Activated B cell treated with CpG ODN at 0.5 μM for 24 hours (primary cell): ENCODE measurements around the gene JMJD7. TPM values are rescaled to one million over a fixed set of nuclear protein-coding genes. Genes with fewer than 3 reads are reported as not detected.

ENCODE experiments used
- ATAC-seq: fragments of 200-7000 bp; cut with Tn5 transposase; one replicate; pipeline ENCODE4 v1.10.0; 2021; ENCODE audit warnings: low read depth, mild to moderate bottlenecking, moderate library complexity
- CTCF ChIA-PET: fragments of 350-600 bp; sonication (Branson Sonifier 250); formaldehyde crosslinking; loops from one replicate; lab custom pipeline; 2021; ENCODE audit warnings: antibody characterized with exemption; lab: Charles Lee
- POLR2A ChIA-PET: fragments of 350-600 bp; sonication (Branson Sonifier 250); formaldehyde crosslinking; loops from one replicate; lab custom pipeline; 2021; ENCODE audit warnings: antibody characterized with exemption; lab: Charles Lee
- DNase-seq: peaks from one replicate; pipeline ENCODE4 v3.0.0; 2022
- H3K27ac Mint-ChIP-seq: one replicate; pipeline ENCODE4 v1.8.0; 2020; ENCODE audit warnings: mixed read lengths
- H3K27me3 Mint-ChIP-seq: one replicate; pipeline ENCODE4 v1.8.0; 2021; ENCODE audit warnings: mixed read lengths
- H3K36me3 Mint-ChIP-seq: one replicate; pipeline ENCODE4 v1.8.0; 2021; ENCODE audit warnings: low read depth, mixed read lengths
- H3K4me1 Mint-ChIP-seq: one replicate; pipeline ENCODE4 v1.8.0; 2021; ENCODE audit warnings: mixed read lengths
- H3K4me3 Mint-ChIP-seq: one replicate; pipeline ENCODE4 v1.8.0; 2020; ENCODE audit warnings: mild to moderate bottlenecking, mixed read lengths
- H3K9me3 Mint-ChIP-seq: one replicate; pipeline ENCODE4 v1.8.0; 2020; ENCODE audit warnings: mixed read lengths
- CTCF ChIP-seq: fragments of 200-600 bp; IDR thresholded peaks from one replicate; pipeline ENCODE4 v1.8.0; 2022; ENCODE audit warnings: antibody characterized with exemption, mild to moderate bottlenecking
- intact Hi-C: fragments of 100-400 bp; cut with micrococcal nuclease; formaldehyde crosslinking; loops from one replicate; pipeline ENCODE4 v1.15.1; 2024
- total RNA-seq: library from RNA; stranded (reverse); gene quantifications from 2 replicates; pipeline ENCODE4 v1.2.3, GENCODE V29; 2022

The JMJD7 gene
- total RNA-seq, 1 donor from 2014 or later = 16.5 TPM

GRCh38 chr15:41869770-41870688 lies 42.1 kb downstream of the JMJD7 start:
- no peaks in the 10 kb centered on the region for H3K4me1 Mint-ChIP-seq
- ChIA-PET POLR2A (no interaction called here), CTCF (no interaction called here)
- no peak overlapping the region for H3K27ac Mint-ChIP-seq
- intact Hi-C loops = no loop called here
- DNase-seq = no peak
- no peak overlapping the region for H3K4me3 Mint-ChIP-seq
- ATAC-seq = no peak
- H3K9me3 Mint-ChIP-seq = no peaks in the 10 kb centered on the region
- no peak for TF ChIP-seq CTCF
- H3K36me3 Mint-ChIP-seq = no peaks in the 10 kb centered on the region
- peaks cover 5% of the 10 kb centered on the region for H3K27me3 Mint-ChIP-seq

DNA sequence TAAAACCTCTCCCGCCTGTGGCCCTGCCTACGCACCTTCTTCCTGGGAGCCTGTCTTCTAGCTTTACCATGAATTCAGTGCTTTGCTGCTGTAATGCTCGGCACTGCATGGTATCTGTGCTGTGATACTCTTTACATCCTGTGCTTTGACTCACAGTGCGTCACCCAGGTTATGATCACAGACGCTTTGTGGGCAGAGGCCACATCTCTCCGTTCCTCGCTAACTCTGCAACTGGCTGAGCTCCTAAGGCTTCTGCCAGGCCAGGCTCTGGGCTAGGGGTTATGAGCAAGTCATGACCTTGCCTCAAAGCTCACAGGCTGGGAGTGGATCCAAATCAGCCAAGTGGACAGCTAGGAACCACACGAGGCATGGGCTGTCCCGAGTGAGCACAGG lies 42.8 kb downstream of the JMJD7 start:
- H3K27ac Mint-ChIP-seq = no peak overlapping the region

GRCh38 chr15:41871175-41871905 lies 43.4 kb downstream of the JMJD7 start:
- intact Hi-C loops = no loop called here
- H3K9me3 Mint-ChIP-seq = no peaks in the 10 kb centered on the region
- H3K27ac Mint-ChIP-seq = no peak overlapping the region
- CTCF ChIA-PET = no interaction called here
- POLR2A ChIA-PET = no interaction called here
- no peak for TF ChIP-seq CTCF
- H3K27me3 Mint-ChIP-seq = peaks cover 7% of the 10 kb centered on the region
- no peaks in the 10 kb centered on the region for H3K36me3 Mint-ChIP-seq
- no peak for ATAC-seq
- H3K4me1 Mint-ChIP-seq = peaks cover 10% of the 10 kb centered on the region
- H3K4me3 Mint-ChIP-seq = no peak overlapping the region
- DNase-seq = no peak

More for the DNA sequence above, 42.8 kb downstream of the JMJD7 start:
- H3K36me3 Mint-ChIP-seq = no peaks in the 10 kb centered on the region
- no peak overlapping the region for H3K4me3 Mint-ChIP-seq
- ChIA-PET CTCF (no interaction called here), POLR2A (no interaction called here)
- ATAC-seq (no peak), DNase-seq (no peak)
- intact Hi-C loops = no loop called here
- peaks cover 4% of the 10 kb centered on the region for H3K4me1 Mint-ChIP-seq
- H3K27me3 Mint-ChIP-seq = peaks cover 7% of the 10 kb centered on the region
- TF ChIP-seq CTCF = no peak
- H3K9me3 Mint-ChIP-seq = no peaks in the 10 kb centered on the region

DNA sequence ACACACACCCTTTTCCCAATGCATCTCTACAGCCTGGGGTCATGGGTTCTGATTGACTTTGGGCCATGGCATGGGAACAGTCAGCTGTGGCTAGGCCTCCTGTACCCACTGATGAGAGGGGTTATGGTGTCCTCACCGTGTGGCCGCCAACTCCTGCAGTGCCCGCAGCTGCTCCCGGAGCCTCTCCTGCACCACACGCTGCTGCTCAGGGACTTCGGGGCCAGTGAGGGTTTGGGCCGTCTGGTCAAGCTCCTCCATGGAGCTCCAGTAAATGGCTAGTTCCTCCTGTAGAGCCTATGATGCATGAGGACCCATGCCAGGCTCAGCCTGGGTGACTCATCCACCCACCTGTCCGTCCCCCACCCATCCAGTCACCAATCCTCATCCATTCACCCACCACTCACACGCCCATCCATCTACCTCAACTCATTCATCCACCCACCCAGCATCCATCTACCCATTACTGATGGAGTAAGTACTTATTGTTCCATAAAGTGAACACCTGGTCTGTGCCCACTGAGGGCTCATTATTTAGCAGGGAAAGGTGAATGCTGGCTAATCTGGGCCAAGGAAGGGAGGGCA lies 44.4 kb downstream of the JMJD7 start:
- no peak for TF ChIP-seq CTCF
- intact Hi-C loops = no loop called here
- no peaks in the 10 kb centered on the region for H3K36me3 Mint-ChIP-seq
- H3K9me3 Mint-ChIP-seq = no peaks in the 10 kb centered on the region
- H3K4me3 Mint-ChIP-seq = no peak overlapping the region
- DNase-seq = no peak
- H3K27me3 Mint-ChIP-seq = peaks cover 7% of the 10 kb centered on the region
- ATAC-seq = no peak
- ChIA-PET CTCF (no interaction called here), POLR2A (no interaction called here)
- H3K27ac Mint-ChIP-seq = no peak overlapping the region
- peaks cover 11% of the 10 kb centered on the region for H3K4me1 Mint-ChIP-seq

- Mint-ChIP-seq H3K27ac (no peak overlapping the region), H3K27me3 (peaks cover 7% of the 10 kb centered on the region), H3K4me3 (no peak overlapping the region), H3K4me1 (peaks cover 11% of the 10 kb centered on the region), H3K9me3 (no peaks in the 10 kb centered on the region), H3K36me3 (no peaks in the 10 kb centered on the region)
- DNase-seq (no peak), ATAC-seq (no peak)
- intact Hi-C loops = no loop called here
- ChIA-PET CTCF (no interaction called here), POLR2A (no interaction called here)
- no peak for TF ChIP-seq CTCF
Measured at GRCh38 chr15:41873711-41874110, 45.8 kb downstream of the JMJD7 start.
